ENCODE results near the gene FBXL2. TPM values are rescaled to one million over a fixed set of nuclear protein-coding genes. Genes with fewer than 3 reads are reported as not detected.

Gene FBXL2
- total and polyA plus RNA-seq, 2 of the 8 experiments (the other 6 are each of a cell fraction or from before 2014, with no cell fraction given) = 3.1 to 5.4 TPM

- TF ChIP-seq RNF2 (IDR thresholded peaks at IDR 0.05; ENCODE audit: borderline replicate concordance, low read depth, low read length, missing control alignments, poor library complexity, severe bottlenecking) (no peak), POLR2AphosphoS5 (IDR thresholded peaks at IDR 0.05; ENCODE audit: low read depth, low read length) (no peak), ATF3 (IDR thresholded peaks at IDR 0.05; ENCODE audit: insufficient read depth, low read depth, low read length) (no peak), HDAC2 (IDR thresholded peaks at IDR 0.05; ENCODE audit: borderline replicate concordance in 1 of 2, low read depth in 2 of 2, low read length in 2 of 2) (no peak)
These were observed 35.1 kb downstream of the FBXL2 start (continued) for GRCh38 chr3:33312361-33312760.

Measured in H1 (cell line).